PC-3 (cell line): ENCODE measurements around the gene TEF. TPM values are rescaled to one million over a fixed set of nuclear protein-coding genes. Genes with fewer than 3 reads are reported as not detected.

Experiments used
- ATAC-seq: fragments of 200-7000 bp; cut with Tn5 transposase; 2 replicates; pipeline ENCODE4 v1.9.1; 2020; ENCODE audit warnings: mild to moderate bottlenecking, moderate library complexity
- BruUV-seq: library from RNA; stranded (reverse); fragments of 400-500 nt; replicated peaks from 2 replicates; lab custom pipeline; 2021; lab: Mats Ljungman, UMichigan
- CTCF ChIA-PET: fragments of 300-600 bp; sonication (Branson Sonifier 250); formaldehyde crosslinking; loops from one replicate; lab custom pipeline; 2022; ENCODE audit warnings: antibody characterized with exemption; lab: Charles Lee
- POLR2A ChIA-PET: fragments of 300-600 bp; sonication (Branson Sonifier 250); formaldehyde crosslinking; loops from one replicate; lab custom pipeline; 2022; ENCODE audit warnings: antibody characterized with exemption; ENCODE audit not compliant: unreplicated experiment; lab: Charles Lee
- DNase-seq: peaks from one replicate; pipeline ENCODE4 v3.0.0-alpha.2; 2015
- H2AFZ ChIP-seq: fragments of 300-600 bp; sonication (generic); 2 replicates; pipeline ENCODE4 v1.6.0; 2016; ENCODE audit warnings: antibody characterized with exemption, low read length
- H3F3A ChIP-seq: fragments of 300-600 bp; sonication (generic); one replicate; pipeline ENCODE4 v1.6.0; 2017; ENCODE audit warnings: antibody characterized with exemption, low read length, control low read depth, mild to moderate bottlenecking; ENCODE audit not compliant: unreplicated experiment
- H3K27ac ChIP-seq: fragments of 300-600 bp; sonication (generic); 2 replicates; pipeline ENCODE4 v1.5.1; 2016; ENCODE audit warnings: mild to moderate bottlenecking, low read length
- H3K27me3 ChIP-seq: fragments of 300-600 bp; sonication (generic); 2 replicates; pipeline ENCODE4 v1.6.1; 2016; ENCODE audit warnings: low read length, mixed read lengths
- H3K36me3 ChIP-seq: fragments of 300-600 bp; sonication (generic); 2 replicates; pipeline ENCODE4 v1.6.1; 2016; ENCODE audit warnings: low read depth, mixed run types, low read length, mixed read lengths
- H3K4me1 ChIP-seq: fragments of 300-600 bp; sonication (generic); 2 replicates; pipeline ENCODE4 v1.5.1; 2016; ENCODE audit warnings: low read length; ENCODE audit not compliant: insufficient read depth
- H3K4me2 ChIP-seq: fragments of 300-600 bp; sonication (generic); 2 replicates; pipeline ENCODE4 v1.6.0; 2016; ENCODE audit warnings: low read length
- H3K4me3 ChIP-seq: fragments of 300-600 bp; sonication (generic); 2 replicates; pipeline ENCODE4 v1.5.1; 2016; ENCODE audit warnings: mild to moderate bottlenecking, low read length, mixed read lengths
- H3K79me2 ChIP-seq: fragments of 300-600 bp; sonication (generic); 2 replicates; pipeline ENCODE4 v1.6.1; 2017; ENCODE audit warnings: low read length, mixed read lengths
- H3K9ac ChIP-seq: fragments of 300-600 bp; sonication (generic); 2 replicates; pipeline ENCODE4 v1.6.0; 2016; ENCODE audit warnings: mild to moderate bottlenecking, low read length
- H3K9me2 ChIP-seq: fragments of 300-600 bp; sonication (generic); replicated peaks from 2 replicates; pipeline ENCODE4 v1.6.1; 2016; ENCODE audit warnings: mixed run types, low read length, mixed read lengths
- H3K9me3 ChIP-seq: fragments of 300-600 bp; sonication (generic); 2 replicates; pipeline ENCODE4 v1.6.1; 2016; ENCODE audit warnings: low read length, mixed read lengths
- H4K20me1 ChIP-seq: fragments of 300-600 bp; sonication (generic); 2 replicates; pipeline ENCODE4 v1.6.1; 2016; ENCODE audit warnings: low read length, mixed read lengths
- CTCF ChIP-seq: fragments of 300-600 bp; sonication (generic); conservative IDR thresholded peaks from 2 replicates; pipeline ENCODE4 v1.5.1; 2017; ENCODE audit warnings: antibody characterized with exemption, low read depth, mild to moderate bottlenecking, low read length
- EZH2 ChIP-seq: fragments of 300-600 bp; sonication (generic); IDR thresholded peaks from one replicate; pipeline ENCODE4 v1.6.1; 2017; ENCODE audit warnings: antibody characterized with exemption, mild to moderate bottlenecking, low read length; ENCODE audit not compliant: unreplicated experiment
- EZH2phosphoT487 ChIP-seq: fragments of 300-600 bp; sonication (generic); IDR thresholded peaks from 2 replicates; pipeline ENCODE4 v1.6.1; 2018; ENCODE audit warnings: mild to moderate bottlenecking, antibody characterized with exemption, low read length, borderline replicate concordance
- intact Hi-C: fragments of 100-400 bp; cut with micrococcal nuclease; formaldehyde crosslinking; loops from 2 replicates; pipeline ENCODE4 v1.9.0; 2023
- total RNA-seq: library from RNA; depleted of rRNA; stranded (reverse); fragments of >200 nt; gene quantifications from 2 replicates; pipeline ENCODE4 v1.2.3, GENCODE V29; 2014

Gene TEF
- total RNA-seq, 1 experiment from 2014 or later, result 4.0 TPM

GRCh38 chr22:41368543-41369423, 13.0 kb upstream of the TEF start:
- H3K4me2 ChIP-seq, result no peak overlapping the region
- no peak overlapping the region for H3K4me3 ChIP-seq
- peaks cover 11% of the 10 kb centered on the region for H3K4me1 ChIP-seq
- H3K9me3 ChIP-seq, result no peaks in the 10 kb centered on the region
- DNase-seq (no peak), ATAC-seq (no peak)
- ChIA-PET POLR2A (no interaction called here), CTCF (no interaction called here)
- BruUV-seq, result no TSS peak
- no peaks in the 10 kb centered on the region for H3F3A ChIP-seq
- no peaks in the 10 kb centered on the region for H3K27me3 ChIP-seq
- H2AFZ ChIP-seq, result no peak overlapping the region
- no peaks in the 10 kb centered on the region for H3K9me2 ChIP-seq
- no peaks in the 10 kb centered on the region for H4K20me1 ChIP-seq
- no peak for TF ChIP-seq EZH2
- TF ChIP-seq CTCF, result no peak
- no peak for TF ChIP-seq EZH2phosphoT487
- no peaks in the 10 kb centered on the region for H3K79me2 ChIP-seq
- H3K9ac ChIP-seq, result no peak overlapping the region
- H3K27ac ChIP-seq, result no peak overlapping the region
- no peaks in the 10 kb centered on the region for H3K36me3 ChIP-seq
- intact Hi-C loops, result no loop called here

GRCh38 chr22:41369424-41369745, 12.4 kb upstream of the TEF start:
- DNase-seq (no peak), ATAC-seq (no peak)
- H3K4me1 ChIP-seq, result peaks cover 11% of the 10 kb centered on the region
- H3K27ac ChIP-seq, result no peak overlapping the region
- no peaks in the 10 kb centered on the region for H4K20me1 ChIP-seq
- TF ChIP-seq CTCF (no peak), EZH2 (no peak), EZH2phosphoT487 (no peak)
- no TSS peak for BruUV-seq
- intact Hi-C loops, result no loop called here
- H3K79me2 ChIP-seq, result no peaks in the 10 kb centered on the region
- H3K36me3 ChIP-seq, result no peaks in the 10 kb centered on the region
- ChIA-PET CTCF (no interaction called here), POLR2A (no interaction called here)
- no peak overlapping the region for H2AFZ ChIP-seq
- H3F3A ChIP-seq, result no peaks in the 10 kb centered on the region
- H3K4me2 ChIP-seq, result no peak overlapping the region
- H3K9me2 ChIP-seq, result no peaks in the 10 kb centered on the region
- H3K4me3 ChIP-seq, result no peak overlapping the region
- H3K27me3 ChIP-seq, result no peaks in the 10 kb centered on the region
- H3K9me3 ChIP-seq, result no peaks in the 10 kb centered on the region
- H3K9ac ChIP-seq, result no peak overlapping the region

GRCh38 chr22:41369837-41370236, 11.9 kb upstream of the TEF start:
- POLR2A ChIA-PET, result no interaction called here
- H3K9me3 ChIP-seq, result no peaks in the 10 kb centered on the region
- no peaks in the 10 kb centered on the region for H4K20me1 ChIP-seq
- H3K36me3 ChIP-seq, result no peaks in the 10 kb centered on the region
- BruUV-seq, result no TSS peak
- no peaks in the 10 kb centered on the region for H3F3A ChIP-seq
- H3K9me2 ChIP-seq, result no peaks in the 10 kb centered on the region
- intact Hi-C loops, result no loop called here
- no peak for ATAC-seq
- H3K4me3 ChIP-seq, result no peak overlapping the region
- no peak for TF ChIP-seq EZH2
- no peak for TF ChIP-seq CTCF
- no peak for TF ChIP-seq EZH2phosphoT487
- H3K4me2 ChIP-seq, result no peak overlapping the region
- CTCF ChIA-PET, result no interaction called here
- no peak overlapping the region for H2AFZ ChIP-seq
- no peak overlapping the region for H3K9ac ChIP-seq
- no peak for DNase-seq
- no peak overlapping the region for H3K27ac ChIP-seq
- H3K4me1 ChIP-seq, result peaks cover 11% of the 10 kb centered on the region
- no peaks in the 10 kb centered on the region for H3K79me2 ChIP-seq
- no peaks in the 10 kb centered on the region for H3K27me3 ChIP-seq
